Neural progenitor cell (in vitro differentiated cells): Measurements from ENCODE around the gene ARHGEF37. TPM values are rescaled to one million over a fixed set of nuclear protein-coding genes. Genes with fewer than 3 reads are reported as not detected.
A peak's percentile ranks its signal among the peaks of the same experiment; 100 is the strongest.

ENCODE experiments used
- DNase-seq: peaks from one replicate; pipeline ENCODE4 v3.0.0-alpha.2; 2016; ENCODE audit warnings: low spot score
- H2AFZ ChIP-seq: fragments of 200-600 bp; sonication (generic); replicated peaks from 2 replicates; pipeline ENCODE4 v1.6.1; 2016; ENCODE audit warnings: antibody characterized with exemption
- H3F3A ChIP-seq: fragments of 200-600 bp; sonication (generic); 2 replicates; pipeline ENCODE4 v1.6.1; 2016; ENCODE audit warnings: antibody characterized with exemption, low read depth
- H3K27ac ChIP-seq: fragments of 200-600 bp; sonication (generic); 2 replicates; pipeline ENCODE4 v1.5.1; 2016; ENCODE audit warnings: mild to moderate bottlenecking
- H3K27me3 ChIP-seq: fragments of 200-600 bp; sonication (generic); 2 replicates; pipeline ENCODE4 v1.6.1; 2016; ENCODE audit warnings: mild to moderate bottlenecking, moderate library complexity
- H3K36me3 ChIP-seq: fragments of 200-600 bp; sonication (generic); 2 replicates; pipeline ENCODE4 v1.5.1; 2016
- H3K4me1 ChIP-seq: fragments of 200-600 bp; sonication (generic); 2 replicates; pipeline ENCODE4 v1.6.1; 2016; ENCODE audit warnings: mixed run types
- H3K4me2 ChIP-seq: fragments of 200-600 bp; sonication (generic); 2 replicates; pipeline ENCODE4 v1.6.1; 2016
- H3K4me3 ChIP-seq: fragments of 200-600 bp; sonication (generic); 2 replicates; pipeline ENCODE4 v1.5.1; 2016
- H3K79me2 ChIP-seq: fragments of 200-600 bp; sonication (generic); 2 replicates; pipeline ENCODE4 v1.6.1; 2016; ENCODE audit warnings: low read depth
- H3K9ac ChIP-seq: fragments of 200-600 bp; sonication (generic); 2 replicates; pipeline ENCODE4 v1.6.1; 2016
- H3K9me3 ChIP-seq: fragments of 200-600 bp; sonication (generic); 2 replicates; pipeline ENCODE4 v1.5.1; 2016; ENCODE audit warnings: low read depth
- H4K20me1 ChIP-seq: fragments of 200-600 bp; sonication (generic); 2 replicates; pipeline ENCODE4 v1.6.1; 2016; ENCODE audit warnings: low read depth
- H3K27ac Mint-ChIP-seq: 3 replicates; pipeline ENCODE4 v1.8.0; 2021; ENCODE audit warnings: mixed read lengths
- H3K27me3 Mint-ChIP-seq: 2 replicates; pipeline ENCODE4 v1.8.0; 2022; ENCODE audit warnings: low read depth, mild to moderate bottlenecking, inconsistent platforms, moderate library complexity, mixed read lengths; ENCODE audit not compliant: insufficient read depth
- H3K36me3 Mint-ChIP-seq: 3 replicates; pipeline ENCODE4 v1.8.0; 2021; ENCODE audit warnings: mixed read lengths
- H3K4me1 Mint-ChIP-seq: 3 replicates; pipeline ENCODE4 v1.8.0; 2021; ENCODE audit warnings: mixed read lengths
- H3K4me3 Mint-ChIP-seq: 3 replicates; pipeline ENCODE4 v1.8.0; 2021; ENCODE audit warnings: mild to moderate bottlenecking, moderate library complexity, mixed read lengths
- H3K9me3 Mint-ChIP-seq: 3 replicates; pipeline ENCODE4 v1.8.0; 2020; ENCODE audit warnings: mixed read lengths
- CTCF ChIP-seq: fragments of 200-600 bp; sonication (generic); IDR thresholded peaks from 2 replicates; pipeline ENCODE4 v1.5.1; 2017; ENCODE audit warnings: antibody characterized with exemption, mild to moderate bottlenecking
- EZH2 ChIP-seq: fragments of 200-600 bp; sonication (generic); IDR thresholded peaks from 2 replicates; pipeline ENCODE4 v1.6.1; 2017; ENCODE audit warnings: antibody characterized with exemption, mild to moderate bottlenecking, moderate library complexity
- EZH2phosphoT487 ChIP-seq: fragments of 200-600 bp; sonication (generic); IDR thresholded peaks from 2 replicates; pipeline ENCODE4 v1.6.1; 2017; ENCODE audit warnings: antibody characterized with exemption
- total RNA-seq: library from RNA; depleted of rRNA; stranded (reverse); fragments of >200 nt; gene quantifications from 2 replicates; pipeline ENCODE4 v1.2.3, GENCODE V29; 2015; ENCODE audit warnings: low replicate concordance

The ARHGEF37 gene
- total RNA-seq, 1 donor from 2014 or later: 0.99 TPM

- no peaks in the 10 kb centered on the region for H3K9me3 Mint-ChIP-seq
- peaks cover 4% of the 10 kb centered on the region for H3K4me1 Mint-ChIP-seq
- Histone ChIP-seq H3K4me3 (no peak overlapping the region), H3K79me2 (no peaks in the 10 kb centered on the region), H3F3A (peaks cover 29% of the 10 kb centered on the region), H4K20me1 (no peaks in the 10 kb centered on the region), H2AFZ (no peak overlapping the region), H3K4me2 (no peak overlapping the region), H3K4me1 (no peaks in the 10 kb centered on the region), H3K9me3 (no peaks in the 10 kb centered on the region), H3K27ac (no peak overlapping the region), H3K9ac (no peak overlapping the region), H3K36me3 (no peaks in the 10 kb centered on the region), H3K27me3 (no peaks in the 10 kb centered on the region)
- H3K27me3 Mint-ChIP-seq: peaks cover 3% of the 10 kb centered on the region
- H3K4me3 Mint-ChIP-seq: no peak overlapping the region
- no peak overlapping the region for H3K27ac Mint-ChIP-seq
- TF ChIP-seq EZH2 (no peak), EZH2phosphoT487 (no peak), CTCF (no peak)
- H3K36me3 Mint-ChIP-seq: no peaks in the 10 kb centered on the region
- no peak for DNase-seq
Observed at GRCh38 chr5:149651686-149652085, 70.4 kb downstream of the ARHGEF37 start.

- DNase-seq: no peak
- Histone ChIP-seq H3K9ac (no peak overlapping the region), H4K20me1 (no peaks in the 10 kb centered on the region), H3K27ac (no peak overlapping the region), H3K4me2 (no peak overlapping the region), H3K9me3 (no peaks in the 10 kb centered on the region), H3K79me2 (no peaks in the 10 kb centered on the region), H3K36me3 (no peaks in the 10 kb centered on the region), H3F3A (peaks cover 29% of the 10 kb centered on the region), H3K4me3 (no peak overlapping the region), H3K27me3 (no peaks in the 10 kb centered on the region), H3K4me1 (no peaks in the 10 kb centered on the region), H2AFZ (no peak overlapping the region)
- peaks cover 3% of the 10 kb centered on the region for H3K27me3 Mint-ChIP-seq
- no peaks in the 10 kb centered on the region for H3K9me3 Mint-ChIP-seq
- no peak overlapping the region for H3K4me3 Mint-ChIP-seq
- no peak for TF ChIP-seq EZH2phosphoT487
- peaks cover 3% of the 10 kb centered on the region for H3K4me1 Mint-ChIP-seq
- no peak overlapping the region for H3K27ac Mint-ChIP-seq
- H3K36me3 Mint-ChIP-seq: no peaks in the 10 kb centered on the region
Observed at GRCh38 chr5:149652697-149653096, 71.4 kb downstream of the ARHGEF37 start.

GRCh38 chr5:149654231-149654630 is 72.9 kb downstream of the ARHGEF37 start:
- no peaks in the 10 kb centered on the region for H3K27me3 ChIP-seq
- Mint-ChIP-seq H3K27ac (peak overlapping the region; percentile 86), H3K4me3 (no peak overlapping the region), H3K4me1 (peaks cover 3% of the 10 kb centered on the region), H3K9me3 (no peaks in the 10 kb centered on the region), H3K27me3 (peaks cover 5% of the 10 kb centered on the region), H3K36me3 (no peaks in the 10 kb centered on the region)
- no peak overlapping the region for H3K9ac ChIP-seq
- H3K9me3 ChIP-seq: no peaks in the 10 kb centered on the region
- H3K27ac ChIP-seq: no peak overlapping the region
- H3K36me3 ChIP-seq: no peaks in the 10 kb centered on the region
- no peaks in the 10 kb centered on the region for H3K4me1 ChIP-seq
- TF ChIP-seq EZH2 (no peak), CTCF (no peak), EZH2phosphoT487 (no peak)
- no peak overlapping the region for H3K4me2 ChIP-seq
- no peak overlapping the region for H3K4me3 ChIP-seq
- H2AFZ ChIP-seq: peak overlapping the region; percentile 94
- no peaks in the 10 kb centered on the region for H3K79me2 ChIP-seq
- peak; percentile 25 for DNase-seq
- no peaks in the 10 kb centered on the region for H4K20me1 ChIP-seq
- H3F3A ChIP-seq: peaks cover 24% of the 10 kb centered on the region

GRCh38 chr5:149654883-149655505 is 73.7 kb downstream of the ARHGEF37 start:
- Histone ChIP-seq H3K4me3 (no peak overlapping the region), H3K9me3 (no peaks in the 10 kb centered on the region), H2AFZ (no peak overlapping the region), H3K27ac (no peak overlapping the region), H3K27me3 (no peaks in the 10 kb centered on the region), H3K9ac (no peak overlapping the region), H4K20me1 (no peaks in the 10 kb centered on the region), H3K36me3 (no peaks in the 10 kb centered on the region), H3K79me2 (no peaks in the 10 kb centered on the region), H3K4me1 (no peaks in the 10 kb centered on the region), H3K4me2 (no peak overlapping the region), H3F3A (peaks cover 24% of the 10 kb centered on the region)
- no peak for DNase-seq
- H3K27me3 Mint-ChIP-seq: peaks cover 5% of the 10 kb centered on the region
- no peaks in the 10 kb centered on the region for H3K9me3 Mint-ChIP-seq
- no peak overlapping the region for H3K4me3 Mint-ChIP-seq
- H3K27ac Mint-ChIP-seq: peak overlapping the region; percentile 57
- no peak for TF ChIP-seq EZH2
- TF ChIP-seq CTCF: no peak
- no peak for TF ChIP-seq EZH2phosphoT487
- no peaks in the 10 kb centered on the region for H3K36me3 Mint-ChIP-seq
- H3K4me1 Mint-ChIP-seq: peaks cover 3% of the 10 kb centered on the region
